GM12801 (cell line): ENCODE measurements around the gene TRHDE.

Experiments used
- TF ChIP-seq, protein P1 (sequence below): IDR thresholded peaks from one replicate; pipeline ENCODE4 v1.5.1; 2011; ENCODE audit warnings: control low read depth; ENCODE audit not compliant: insufficient read length; ENCODE audit errors: extremely low read depth

TRHDE gene

DNA sequence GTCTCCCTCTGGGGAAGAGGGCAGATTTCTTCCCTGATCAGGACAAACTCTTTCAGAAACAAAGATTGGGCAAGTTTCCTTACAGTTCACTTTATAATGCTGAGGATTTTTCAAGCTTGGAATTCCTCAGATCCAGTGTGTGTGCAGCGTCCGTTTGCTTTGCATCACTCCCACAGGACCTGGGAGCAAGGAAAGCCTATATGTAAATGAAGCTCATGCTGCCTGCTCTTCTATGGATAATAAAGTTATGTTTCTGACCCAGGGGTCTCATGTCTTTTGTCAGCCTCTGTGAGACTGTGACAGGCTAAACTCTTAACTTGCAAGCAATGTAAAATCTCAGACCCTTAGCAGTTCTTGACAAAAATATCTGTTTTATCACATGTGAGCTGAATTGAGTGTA is 41.6 kb downstream of the TRHDE start:
- TF ChIP-seq, protein P1, sequence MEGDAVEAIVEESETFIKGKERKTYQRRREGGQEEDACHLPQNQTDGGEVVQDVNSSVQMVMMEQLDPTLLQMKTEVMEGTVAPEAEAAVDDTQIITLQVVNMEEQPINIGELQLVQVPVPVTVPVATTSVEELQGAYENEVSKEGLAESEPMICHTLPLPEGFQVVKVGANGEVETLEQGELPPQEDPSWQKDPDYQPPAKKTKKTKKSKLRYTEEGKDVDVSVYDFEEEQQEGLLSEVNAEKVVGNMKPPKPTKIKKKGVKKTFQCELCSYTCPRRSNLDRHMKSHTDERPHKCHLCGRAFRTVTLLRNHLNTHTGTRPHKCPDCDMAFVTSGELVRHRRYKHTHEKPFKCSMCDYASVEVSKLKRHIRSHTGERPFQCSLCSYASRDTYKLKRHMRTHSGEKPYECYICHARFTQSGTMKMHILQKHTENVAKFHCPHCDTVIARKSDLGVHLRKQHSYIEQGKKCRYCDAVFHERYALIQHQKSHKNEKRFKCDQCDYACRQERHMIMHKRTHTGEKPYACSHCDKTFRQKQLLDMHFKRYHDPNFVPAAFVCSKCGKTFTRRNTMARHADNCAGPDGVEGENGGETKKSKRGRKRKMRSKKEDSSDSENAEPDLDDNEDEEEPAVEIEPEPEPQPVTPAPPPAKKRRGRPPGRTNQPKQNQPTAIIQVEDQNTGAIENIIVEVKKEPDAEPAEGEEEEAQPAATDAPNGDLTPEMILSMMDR: no peak

DNA sequence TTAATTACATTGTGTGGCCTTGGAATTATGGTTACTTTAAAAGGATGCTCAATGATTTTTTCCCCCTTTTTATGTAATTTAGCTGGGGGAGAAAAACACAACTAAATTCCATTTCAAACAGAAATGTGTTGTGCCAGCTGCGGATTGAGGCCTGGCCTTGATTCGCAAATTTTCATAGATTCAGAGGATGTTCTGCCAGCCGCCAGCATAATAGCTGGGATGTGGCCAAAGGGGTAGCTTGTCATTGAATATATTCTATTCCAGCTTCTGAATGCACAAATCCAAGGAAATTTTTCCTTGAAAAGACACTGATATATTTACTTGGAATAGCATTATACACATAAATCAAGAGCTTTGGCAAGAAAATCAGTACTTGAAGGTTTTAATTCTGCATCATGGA is 43.7 kb downstream of the TRHDE start:
- TF ChIP-seq, protein P1: no peak

DNA sequence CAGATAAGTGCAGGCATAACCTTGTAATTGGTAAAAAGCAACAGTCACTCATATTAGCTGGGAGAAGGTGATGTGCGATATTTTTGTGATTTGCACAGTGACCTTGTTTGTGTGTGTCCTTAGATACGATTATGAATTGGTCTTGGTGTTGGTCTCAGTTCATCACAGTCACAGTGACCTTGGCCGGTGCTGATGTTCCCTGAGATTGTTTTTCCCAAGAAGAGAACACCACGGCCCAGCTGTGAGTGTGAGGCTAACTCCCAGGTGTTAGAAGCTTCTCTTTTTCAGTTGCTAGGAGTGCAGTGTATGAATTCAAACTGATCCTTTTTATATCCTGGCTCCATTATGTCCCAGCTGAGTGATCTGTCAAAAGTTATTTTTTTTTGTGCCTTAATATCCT is 46.2 kb downstream of the TRHDE start:
- TF ChIP-seq, protein P1: no peak

DNA sequence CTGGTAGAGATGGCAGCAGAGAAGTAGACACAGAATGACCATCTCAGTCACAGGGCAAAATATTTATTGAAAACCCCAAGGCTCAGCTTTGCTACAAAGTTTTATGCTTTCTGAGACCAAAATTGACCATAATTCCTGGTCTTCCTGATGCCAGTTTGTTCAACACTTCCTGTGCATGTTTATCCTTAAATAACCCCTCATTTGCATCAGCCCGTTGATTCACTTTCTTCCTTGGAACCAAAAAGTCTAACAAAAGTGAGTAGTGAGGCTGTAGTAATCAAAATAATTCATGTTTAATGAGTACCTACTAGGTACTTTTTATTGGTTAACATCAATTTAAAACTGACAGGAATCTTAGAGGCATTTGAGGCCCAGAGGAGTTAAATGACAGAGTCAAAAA is 51.7 kb downstream of the TRHDE start:
- TF ChIP-seq, protein P1: no peak

DNA sequence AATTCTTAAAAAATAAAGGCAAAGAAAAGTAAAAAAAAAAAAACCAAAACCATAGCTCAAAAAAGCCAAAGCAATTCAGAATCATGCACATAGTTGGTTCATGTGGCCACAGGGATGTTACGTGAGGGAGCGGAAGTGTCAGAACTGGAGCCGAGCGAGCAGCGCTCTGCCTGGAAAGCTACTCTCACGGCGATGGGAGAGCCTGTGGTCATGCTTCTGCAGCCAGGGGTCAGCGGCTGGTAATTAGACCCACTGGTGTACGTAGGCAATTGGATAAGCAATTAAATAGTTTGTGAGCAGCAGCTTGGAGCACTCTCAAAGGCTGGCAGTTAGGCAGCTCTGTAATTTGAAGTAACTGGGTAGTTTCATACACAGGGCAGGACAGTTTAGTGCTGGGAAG is 58.1 kb downstream of the TRHDE start:
- TF ChIP-seq, protein P1: no peak

DNA sequence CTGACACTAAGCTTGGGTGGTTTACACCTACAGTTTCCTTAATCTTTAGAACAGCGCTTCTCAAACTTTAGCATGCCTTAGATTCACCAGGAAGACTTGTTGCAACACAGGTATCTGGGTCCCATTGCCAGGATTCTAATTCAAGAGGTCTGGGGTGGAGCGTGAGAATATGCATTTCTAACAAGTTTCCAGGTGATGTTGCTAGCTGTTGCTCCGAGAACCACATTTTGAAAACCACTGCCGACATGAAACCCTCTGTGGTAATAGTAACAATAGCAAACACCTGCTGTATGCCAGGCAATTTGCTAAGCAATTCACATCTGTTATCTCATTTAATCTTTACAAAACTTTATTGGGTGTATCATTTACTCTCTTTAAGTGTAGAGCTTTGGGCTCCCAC is 58.6 kb downstream of the TRHDE start:
- TF ChIP-seq, protein P1: no peak

DNA sequence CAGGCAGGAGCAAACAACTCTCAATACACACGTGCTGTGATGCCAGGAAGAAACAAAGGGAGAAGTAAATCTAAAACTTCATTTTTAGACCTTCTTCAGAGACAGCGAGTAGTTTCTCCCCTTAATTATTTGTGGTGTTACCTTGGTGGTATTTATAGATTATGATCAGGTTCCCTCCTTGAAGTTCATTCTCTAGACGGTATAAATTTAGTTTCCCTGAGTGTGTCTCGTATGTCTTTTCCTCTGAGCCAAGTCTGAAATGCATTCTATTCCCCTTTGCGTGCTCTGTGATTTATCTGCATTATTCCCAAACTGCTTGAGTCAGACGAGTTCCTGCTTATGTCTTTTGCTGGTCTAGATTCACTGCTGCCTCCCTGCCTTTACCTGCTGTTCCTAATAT is 65.2 kb downstream of the TRHDE start:
- TF ChIP-seq, protein P1: no peak

DNA sequence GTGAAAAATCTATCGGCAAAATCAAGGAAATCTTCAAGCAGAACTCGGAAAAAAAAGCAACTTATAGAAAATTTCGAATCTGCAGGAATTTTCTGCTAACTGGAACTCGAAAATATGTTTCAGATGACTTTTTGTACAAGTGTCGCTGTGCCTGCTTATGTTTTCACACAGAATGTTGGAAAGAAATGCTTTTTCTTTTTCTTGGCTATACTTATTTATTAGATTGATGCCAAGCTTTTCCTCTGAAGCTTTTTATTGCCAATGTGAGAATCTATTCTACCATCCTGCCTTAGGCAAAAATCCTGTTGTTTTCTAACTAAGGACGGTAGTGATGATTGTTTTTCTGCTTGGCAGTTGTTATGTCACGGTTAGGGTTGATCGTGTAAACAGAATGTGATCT is 65.8 kb downstream of the TRHDE start:
- TF ChIP-seq, protein P1: no peak
